Measurements from ENCODE around the gene OGFRL1. TPM values are rescaled to one million over a fixed set of nuclear protein-coding genes. Genes with fewer than 3 reads are reported as not detected.

OGFRL1 gene
- total RNA-seq, 1 experiment from 2014 or later = 5.4 TPM

GRCh38 chr6:71309656-71310055 is 21.0 kb downstream of the OGFRL1 start:
- CTCF ChIA-PET = no interaction called here
- TF ChIP-seq ZNF121 (CRISPR knock-in tag; IDR thresholded peaks at IDR 0.05) (no peak), ZSCAN18 (CRISPR knock-in tag; IDR thresholded peaks at IDR 0.05) (no peak), FOXP1 (CRISPR knock-in tag; IDR thresholded peaks at IDR 0.05; ENCODE audit: borderline replicate concordance) (no peak), ZNF317 (CRISPR knock-in tag; IDR thresholded peaks at IDR 0.05; ENCODE audit: borderline replicate concordance, low read depth) (no peak), CTCF (IDR thresholded peaks at IDR 0.05) (no peak), SMAD3 (CRISPR knock-in tag; IDR thresholded peaks at IDR 0.05; ENCODE audit: borderline replicate concordance) (no peak), RELA (CRISPR knock-in tag; IDR thresholded peaks at IDR 0.05; ENCODE audit: borderline replicate concordance) (no peak)
- DNase-seq (ENCODE audit: low spot score) (no peak), ATAC-seq (no peak)
- POLR2A ChIA-PET = no interaction called here
- Mint-ChIP-seq H3K4me1 (no peaks in the 10 kb centered on the region), H3K36me3 (no peaks in the 10 kb centered on the region), H3K27me3 (ENCODE audit: low read depth) (no peaks in the 10 kb centered on the region), H3K4me3 (no peak overlapping the region), H3K9me3 (no peaks in the 10 kb centered on the region), H3K27ac (no peak overlapping the region)

- TF ChIP-seq PRRX2 (CRISPR knock-in tag; IDR thresholded peaks at IDR 0.05) (no peak), NR3C1 (CRISPR knock-in tag; conservative IDR thresholded peaks at IDR 0.05; ENCODE audit: low read depth) (no peak), ELF4 (CRISPR knock-in tag; IDR thresholded peaks at IDR 0.05; ENCODE audit: low read depth) (no peak), ZNF423 (CRISPR knock-in tag; IDR thresholded peaks at IDR 0.05) (no peak), ZNF671 (CRISPR knock-in tag; IDR thresholded peaks at IDR 0.05) (no peak), E2F4 (CRISPR knock-in tag; IDR thresholded peaks at IDR 0.05; ENCODE audit: borderline replicate concordance, low read depth) (no peak), ZNF219 (CRISPR knock-in tag; IDR thresholded peaks at IDR 0.05; ENCODE audit: borderline replicate concordance) (no peak)
- ATAC-seq (no peak), DNase-seq (ENCODE audit: low spot score) (no peak)
- Mint-ChIP-seq H3K27me3 (ENCODE audit: low read depth) (no peaks in the 10 kb centered on the region), H3K27ac (peak overlapping the region; percentile 25; the same call in 1 of the 2 replicates), H3K36me3 (no peaks in the 10 kb centered on the region), H3K4me3 (no peak overlapping the region), H3K4me1 (no peaks in the 10 kb centered on the region), H3K9me3 (no peaks in the 10 kb centered on the region)
- CTCF ChIA-PET = no interaction called here
- POLR2A ChIA-PET = no interaction called here
Measured at GRCh38 chr6:71310261-71310660, 21.6 kb downstream of the OGFRL1 start.

GRCh38 chr6:71312089-71312488 is 23.5 kb downstream of the OGFRL1 start:
- ChIA-PET POLR2A (no interaction called here), CTCF (no interaction called here)
- no peaks in the 10 kb centered on the region for H3K4me1 Mint-ChIP-seq
- H3K36me3 Mint-ChIP-seq = no peaks in the 10 kb centered on the region
- no peaks in the 10 kb centered on the region for H3K27me3 Mint-ChIP-seq (ENCODE audit: low read depth)
- no peak overlapping the region for H3K4me3 Mint-ChIP-seq
- DNase-seq (ENCODE audit: low spot score) (no peak), ATAC-seq (no peak)
- H3K27ac Mint-ChIP-seq = no peak overlapping the region
- no peak for TF ChIP-seq ZNF423 (CRISPR knock-in tag; IDR thresholded peaks at IDR 0.05)
- TF ChIP-seq ZNF232 (CRISPR knock-in tag; IDR thresholded peaks at IDR 0.05) = no peak
- TF ChIP-seq EMX1 (CRISPR knock-in tag; IDR thresholded peaks at IDR 0.05) = no peak
- TF ChIP-seq ZNF671 (CRISPR knock-in tag; IDR thresholded peaks at IDR 0.05) = no peak
- no peak for TF ChIP-seq FOXP1 (CRISPR knock-in tag; IDR thresholded peaks at IDR 0.05; ENCODE audit: borderline replicate concordance)
- no peak for TF ChIP-seq OVOL2 (CRISPR knock-in tag; IDR thresholded peaks at IDR 0.05; ENCODE audit: borderline replicate concordance)
- no peak for TF ChIP-seq ATF6 (CRISPR knock-in tag; IDR thresholded peaks at IDR 0.05)
- TF ChIP-seq SMAD3 (CRISPR knock-in tag; IDR thresholded peaks at IDR 0.05; ENCODE audit: borderline replicate concordance) = no peak
- TF ChIP-seq ZSCAN18 (CRISPR knock-in tag; IDR thresholded peaks at IDR 0.05) = no peak
- no peak for TF ChIP-seq NR2C2 (CRISPR knock-in tag; IDR thresholded peaks at IDR 0.05)
- TF ChIP-seq FOXK1 (CRISPR knock-in tag; IDR thresholded peaks at IDR 0.05) = no peak
- TF ChIP-seq ZNF512 (CRISPR knock-in tag; IDR thresholded peaks at IDR 0.05; ENCODE audit: borderline replicate concordance) = no peak
- no peak for TF ChIP-seq ATF1 (CRISPR knock-in tag; IDR thresholded peaks at IDR 0.05)
- peaks cover 9% of the 10 kb centered on the region for H3K9me3 Mint-ChIP-seq

Measured in WTC11 (cell line).